NK-92 (cell line): Measurements from ENCODE around the gene MMP24.
"Not testable (repeated sequence)": the region's sequence is repeated elsewhere in the genome, so short reads cannot be mapped to it uniquely, and the experiment has no call there.

Source experiments
- DNase-seq: peaks from one replicate; lab custom pipeline; 2025; ENCODE audit not compliant: unreplicated experiment; lab: John Stamatoyannopoulos, UW

MMP24 gene

GRCh38 chr20:35226126-35226883 is at the start of gene MMP24:
TSS of gene MMP24 (plus strand) at chr20:35226690. CDS start at chr20:35226739, 49 bp downstream.
- no peak for DNase-seq

- DNase-seq: no peak
Observed at GRCh38 chr20:35179292-35180212, 46.9 kb upstream of the MMP24 start.

- DNase-seq: no peak
Observed at GRCh38 chr20:35180266-35180665, 46.2 kb upstream of the MMP24 start.

GRCh38 chr20:35181731-35182130 is 44.8 kb upstream of the MMP24 start:
- no peak for DNase-seq

- DNase-seq: not testable (repeated sequence)
Observed at GRCh38 chr20:35186691-35187289, 39.7 kb upstream of the MMP24 start.

GRCh38 chr20:35187584-35188190 is 38.8 kb upstream of the MMP24 start:
- no peak for DNase-seq

GRCh38 chr20:35189223-35189622 is 37.3 kb upstream of the MMP24 start:
- DNase-seq: not testable (repeated sequence)

- no peak for DNase-seq
Observed at GRCh38 chr20:35190556-35190955, 35.9 kb upstream of the MMP24 start.

GRCh38 chr20:35191419-35192117 is 34.9 kb upstream of the MMP24 start:
- DNase-seq: no peak

- no peak for DNase-seq
Observed at GRCh38 chr20:35192118-35192872, 34.2 kb upstream of the MMP24 start.

GRCh38 chr20:35193031-35193791 is 33.3 kb upstream of the MMP24 start:
- DNase-seq: not testable (repeated sequence)

- no peak for DNase-seq
Observed at GRCh38 chr20:35196313-35196712, 30.2 kb upstream of the MMP24 start.

GRCh38 chr20:35199740-35200139 is 26.8 kb upstream of the MMP24 start:
- DNase-seq: no peak

GRCh38 chr20:35200267-35200666 is 26.2 kb upstream of the MMP24 start:
- no peak for DNase-seq

GRCh38 chr20:35201467-35201866 is 25.0 kb upstream of the MMP24 start:
- DNase-seq: not testable (repeated sequence)

- no peak for DNase-seq
Observed at GRCh38 chr20:35206802-35207201, 19.7 kb upstream of the MMP24 start.

- no peak for DNase-seq
Observed at GRCh38 chr20:35207950-35208611, 18.4 kb upstream of the MMP24 start.
